Nephron progenitor cell (in vitro differentiated cells): ENCODE measurements around the gene ADAP2.
A peak's percentile ranks its signal among the peaks of the same experiment; 100 is the strongest.

Source experiments
- DNase-seq: peaks from one replicate; pipeline ENCODE4 v3.0.0; 2021
- H3K27ac Mint-ChIP-seq: 2 replicates; pipeline ENCODE4 v1.8.0; 2021; ENCODE audit warnings: mild to moderate bottlenecking, moderate library complexity, mixed read lengths
- H3K27me3 Mint-ChIP-seq: 2 replicates; pipeline ENCODE4 v1.8.0; 2021; ENCODE audit warnings: mild to moderate bottlenecking, low read depth, mixed read lengths; ENCODE audit not compliant: poor library complexity
- H3K36me3 Mint-ChIP-seq: 2 replicates; pipeline ENCODE4 v1.8.0; 2021; ENCODE audit warnings: low read depth, mixed read lengths
- H3K4me1 Mint-ChIP-seq: 2 replicates; pipeline ENCODE4 v1.8.0; 2021; ENCODE audit warnings: mixed read lengths
- H3K4me3 Mint-ChIP-seq: 2 replicates; pipeline ENCODE4 v1.8.0; 2021; ENCODE audit warnings: mild to moderate bottlenecking, moderate library complexity, mixed read lengths
- H3K9me3 Mint-ChIP-seq: 2 replicates; pipeline ENCODE4 v1.8.0; 2021; ENCODE audit warnings: mild to moderate bottlenecking, moderate library complexity, mixed read lengths
- TF ChIP-seq, protein P1 (sequence below): fragments of 200-600 bp; sonication (generic); IDR thresholded peaks from 2 replicates; pipeline ENCODE4 v1.5.0; 2021; ENCODE audit warnings: antibody characterized with exemption

Gene ADAP2, protein sequence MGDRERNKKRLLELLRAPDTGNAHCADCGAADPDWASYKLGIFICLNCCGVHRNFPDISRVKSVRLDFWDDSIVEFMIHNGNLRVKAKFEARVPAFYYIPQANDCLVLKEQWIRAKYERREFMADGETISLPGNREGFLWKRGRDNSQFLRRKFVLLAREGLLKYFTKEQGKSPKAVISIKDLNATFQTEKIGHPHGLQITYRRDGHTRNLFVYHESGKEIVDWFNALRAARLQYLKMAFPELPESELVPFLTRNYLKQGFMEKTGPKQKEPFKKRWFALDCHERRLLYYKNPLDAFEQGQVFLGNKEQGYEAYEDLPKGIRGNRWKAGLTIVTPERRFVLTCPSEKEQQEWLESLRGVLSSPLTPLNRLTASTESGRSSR

DNA sequence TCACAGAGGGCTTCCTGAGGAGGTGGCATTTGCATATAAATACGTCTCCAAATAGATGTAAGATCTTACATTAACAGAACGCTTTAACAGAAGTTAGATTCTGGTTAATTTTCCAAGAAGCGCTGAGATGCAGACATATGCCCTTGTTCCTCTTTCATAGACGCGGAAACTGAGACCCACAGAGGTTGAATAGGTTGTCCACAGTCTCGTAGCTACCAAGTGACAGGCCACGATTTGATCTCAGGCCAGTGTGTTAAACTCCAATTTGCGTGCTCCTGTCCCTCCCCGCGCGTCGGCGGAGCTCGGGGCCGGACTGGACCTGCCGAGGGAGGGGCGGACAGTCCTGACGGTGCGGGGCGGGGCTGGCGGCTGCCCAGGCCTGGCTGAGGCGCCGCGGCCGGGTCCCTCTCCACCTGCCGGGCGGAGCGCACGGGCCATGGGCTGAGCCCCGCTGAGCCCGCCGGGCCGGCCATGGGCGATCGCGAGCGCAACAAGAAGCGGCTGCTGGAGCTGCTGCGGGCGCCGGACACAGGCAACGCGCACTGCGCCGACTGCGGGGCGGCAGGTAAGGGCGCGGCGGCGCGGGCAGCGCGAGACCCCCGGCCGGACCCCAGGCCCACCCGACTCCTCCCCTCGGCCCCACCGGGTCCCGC is at the start of gene ADAP2:
Gene ADAP2 (plus strand): TSS at position 402 of the 653 bp plus-strand sequence. CDS start 70 bp downstream, at position 472.
- peaks cover 97% of the 10 kb centered on the region for H3K27me3 Mint-ChIP-seq
- peaks cover 5% of the 10 kb centered on the region for H3K4me1 Mint-ChIP-seq
- H3K9me3 Mint-ChIP-seq = peaks cover 4% of the 10 kb centered on the region
- H3K27ac Mint-ChIP-seq = no peak within 1 kb of the TSS
- H3K36me3 Mint-ChIP-seq = peaks cover 5% of the 10 kb centered on the region
- TF ChIP-seq, protein P1, sequence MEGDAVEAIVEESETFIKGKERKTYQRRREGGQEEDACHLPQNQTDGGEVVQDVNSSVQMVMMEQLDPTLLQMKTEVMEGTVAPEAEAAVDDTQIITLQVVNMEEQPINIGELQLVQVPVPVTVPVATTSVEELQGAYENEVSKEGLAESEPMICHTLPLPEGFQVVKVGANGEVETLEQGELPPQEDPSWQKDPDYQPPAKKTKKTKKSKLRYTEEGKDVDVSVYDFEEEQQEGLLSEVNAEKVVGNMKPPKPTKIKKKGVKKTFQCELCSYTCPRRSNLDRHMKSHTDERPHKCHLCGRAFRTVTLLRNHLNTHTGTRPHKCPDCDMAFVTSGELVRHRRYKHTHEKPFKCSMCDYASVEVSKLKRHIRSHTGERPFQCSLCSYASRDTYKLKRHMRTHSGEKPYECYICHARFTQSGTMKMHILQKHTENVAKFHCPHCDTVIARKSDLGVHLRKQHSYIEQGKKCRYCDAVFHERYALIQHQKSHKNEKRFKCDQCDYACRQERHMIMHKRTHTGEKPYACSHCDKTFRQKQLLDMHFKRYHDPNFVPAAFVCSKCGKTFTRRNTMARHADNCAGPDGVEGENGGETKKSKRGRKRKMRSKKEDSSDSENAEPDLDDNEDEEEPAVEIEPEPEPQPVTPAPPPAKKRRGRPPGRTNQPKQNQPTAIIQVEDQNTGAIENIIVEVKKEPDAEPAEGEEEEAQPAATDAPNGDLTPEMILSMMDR = no peak
- H3K4me3 Mint-ChIP-seq = peak within 1 kb of the TSS; percentile 81
- DNase-seq = peak; percentile 71

DNA sequence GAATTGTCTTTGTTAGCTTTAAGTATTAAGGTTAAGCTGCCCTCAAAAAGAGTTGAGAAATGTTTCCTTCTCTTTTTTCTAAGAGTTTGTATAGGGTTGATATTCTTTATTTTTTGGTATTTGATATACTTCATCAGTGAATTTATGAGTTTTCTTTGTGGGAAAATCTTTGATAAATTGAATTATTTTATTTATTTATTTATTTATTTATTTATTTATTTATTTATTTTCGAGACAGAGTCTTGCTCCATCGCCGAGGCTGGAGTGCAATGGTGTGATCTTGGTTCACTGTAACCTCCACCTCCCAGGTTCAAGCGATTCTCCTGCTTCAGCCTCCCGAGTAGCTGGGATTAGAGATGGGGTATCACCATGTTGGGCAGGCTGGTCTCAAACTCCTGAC is 35.6 kb upstream of the ADAP2 start:
- H3K4me3 Mint-ChIP-seq = no peak overlapping the region
- H3K4me1 Mint-ChIP-seq = no peaks in the 10 kb centered on the region
- TF ChIP-seq, protein P1 = no peak
- H3K27ac Mint-ChIP-seq = no peak overlapping the region
- H3K9me3 Mint-ChIP-seq = no peaks in the 10 kb centered on the region
- no peak for DNase-seq
- H3K36me3 Mint-ChIP-seq = peaks cover 51% of the 10 kb centered on the region
- no peaks in the 10 kb centered on the region for H3K27me3 Mint-ChIP-seq

DNA sequence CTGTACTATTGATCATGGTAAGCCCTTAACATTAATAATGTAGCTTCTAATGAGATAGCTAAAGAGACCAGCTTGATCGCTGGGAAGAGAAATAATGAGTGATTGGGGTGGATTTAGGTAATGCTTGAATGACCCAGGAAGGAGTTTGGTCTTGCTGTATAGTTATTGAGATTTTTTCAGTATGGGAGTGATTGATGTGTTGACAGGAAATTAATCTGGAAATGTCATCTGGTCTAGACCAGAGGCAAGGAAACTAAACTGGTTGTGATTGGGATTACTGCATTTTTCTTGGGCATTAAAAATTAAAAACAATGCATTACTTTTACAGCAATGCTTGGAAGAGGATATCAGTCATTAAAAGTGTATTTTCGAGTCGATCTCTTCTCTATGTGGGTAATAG is 27.5 kb upstream of the ADAP2 start:
- Mint-ChIP-seq H3K4me3 (no peak overlapping the region), H3K9me3 (no peaks in the 10 kb centered on the region), H3K36me3 (peaks cover 50% of the 10 kb centered on the region), H3K27ac (no peak overlapping the region), H3K4me1 (no peaks in the 10 kb centered on the region), H3K27me3 (no peaks in the 10 kb centered on the region)
- DNase-seq = no peak
- TF ChIP-seq, protein P1 = no peak

DNA sequence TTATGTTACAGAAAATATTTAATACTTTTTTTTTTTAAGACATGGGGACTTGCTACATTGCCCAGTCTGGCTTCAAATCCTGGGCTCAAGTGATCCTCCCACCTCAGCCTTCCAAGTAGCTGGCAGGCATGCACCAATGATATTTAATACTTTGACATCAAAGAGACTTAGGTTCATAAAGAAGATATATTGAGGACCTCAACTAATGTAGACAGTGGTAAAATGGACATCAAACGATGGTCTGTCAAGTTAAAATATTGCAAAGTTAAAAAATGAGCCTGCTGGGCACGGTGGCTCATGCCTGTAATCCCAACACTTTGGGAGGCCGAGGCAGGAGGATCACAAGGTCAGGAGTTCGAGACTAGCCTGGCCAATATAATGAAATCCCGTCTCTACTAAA is 24.4 kb upstream of the ADAP2 start:
- Mint-ChIP-seq H3K4me1 (no peaks in the 10 kb centered on the region), H3K27me3 (no peaks in the 10 kb centered on the region), H3K36me3 (peaks cover 56% of the 10 kb centered on the region), H3K27ac (no peak overlapping the region), H3K4me3 (no peak overlapping the region), H3K9me3 (no peaks in the 10 kb centered on the region)
- TF ChIP-seq, protein P1 = no peak
- DNase-seq = no peak

DNA sequence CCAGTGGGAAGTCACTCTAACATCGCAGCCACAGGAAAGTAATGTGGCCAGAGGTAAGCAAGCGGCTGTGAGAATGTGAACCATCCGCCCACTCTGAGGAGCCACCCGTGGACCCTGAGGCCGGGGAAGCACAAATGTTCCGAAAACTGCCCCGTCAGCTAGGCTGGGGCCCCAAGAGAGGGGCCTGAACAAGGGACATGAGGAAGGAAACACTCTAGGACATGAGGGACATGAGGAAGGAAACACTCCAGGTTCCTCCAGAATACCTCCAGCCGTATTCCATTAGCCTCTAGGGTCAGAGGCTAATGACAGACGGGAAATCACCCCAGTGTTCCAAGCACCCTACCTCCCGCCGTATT is 16.0 kb upstream of the ADAP2 start:
- Mint-ChIP-seq H3K36me3 (peaks cover 24% of the 10 kb centered on the region), H3K27ac (peak overlapping the region; percentile 50), H3K4me1 (peaks cover 18% of the 10 kb centered on the region), H3K4me3 (peak overlapping the region; percentile 98), H3K9me3 (no peaks in the 10 kb centered on the region), H3K27me3 (peaks cover 6% of the 10 kb centered on the region)
- DNase-seq = peak; percentile 15
- TF ChIP-seq, protein P1 = no peak
